ENCODE measurements around the gene ZSCAN10. TPM values are rescaled to one million over a fixed set of nuclear protein-coding genes. Genes with fewer than 3 reads are reported as not detected.
A peak's percentile ranks its signal among the peaks of the same experiment; 100 is the strongest.
"Not testable (repeated sequence)": the region's sequence is repeated elsewhere in the genome, so short reads cannot be mapped to it uniquely, and the experiment has no call there.

The ZSCAN10 gene
- total and polyA plus RNA-seq, 9 of the 15 experiments (the other 6 are each of a cell fraction or from before 2014, with no cell fraction given) = 0.22 TPM; not detected in 8

DNA sequence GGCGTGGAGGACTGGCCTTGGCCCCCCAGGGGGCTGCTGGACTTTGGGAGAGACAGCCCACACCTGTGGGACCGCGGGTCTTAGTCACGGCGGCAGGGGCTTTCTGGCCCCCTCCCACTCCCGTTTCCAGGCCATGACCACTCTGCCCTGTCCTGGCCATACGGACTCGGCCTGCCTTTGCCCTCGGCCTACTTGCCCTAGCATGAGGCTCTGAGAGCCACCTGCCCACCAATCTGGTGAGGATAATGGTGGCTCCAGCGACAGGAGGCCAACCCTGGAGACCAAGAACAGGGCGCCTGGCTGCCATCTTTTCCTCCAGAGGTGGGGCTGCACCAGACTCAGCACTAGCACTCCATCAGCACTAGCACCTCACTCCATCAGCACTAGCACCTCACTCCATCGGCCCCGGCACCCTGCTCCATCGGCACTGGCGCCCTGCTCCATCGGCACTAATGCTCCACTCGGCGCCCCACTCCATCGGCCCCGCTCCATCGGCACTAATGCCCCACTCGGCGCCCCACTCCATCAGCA lies 42.8 kb upstream of the ZSCAN10 start:
- no peak for ATAC-seq
- 92% methylated on average over 10 of the region's 23 CpGs for WGBS (ENCODE audit: insufficient coverage, low coverage, missing lambda C conversion rate)
- Histone ChIP-seq H3K79me2 (ENCODE audit: control insufficient read depth, insufficient read depth, low read length) (no peaks in the 10 kb centered on the region), H2AFZ (ENCODE audit: low read depth, low read length) (no peak overlapping the region), H3K9me3 (replicated peaks; ENCODE audit: control insufficient read depth, insufficient read depth, low read depth, low read length) (no peaks in the 10 kb centered on the region), H3K4me1 (replicated peaks in 1 of 2; ENCODE audit: control insufficient read depth in 2 of 2, insufficient read depth in 2 of 2, low read length in 2 of 2) (peaks cover 0 to 54% of the 10 kb centered on the region in 2 experiments; a peak in 2 of 5 replicates), H4K20me1 (replicated peaks; ENCODE audit: control insufficient read depth, insufficient read depth, low read length) (no peaks in the 10 kb centered on the region), H3K27ac (ENCODE audit: extremely low read depth, low read depth, low read length) (no peak overlapping the region), H3K27me3 (ENCODE audit: control insufficient read depth in 2 of 2, insufficient read depth in 2 of 2, low read length in 2 of 2) (no peaks in the 10 kb centered on the region), H3K9me1 (ENCODE audit: control insufficient read depth, insufficient read depth, low read length) (no peaks in the 10 kb centered on the region), H3K9ac (ENCODE audit: insufficient read depth in 1 of 2, low read depth in 2 of 2, low read length in 2 of 2) (no peak overlapping the region), H3K4me3 (no peak overlapping the region), H3K4me2 (ENCODE audit: insufficient read depth, low read length) (no peak overlapping the region), H3K36me3 (ENCODE audit: control insufficient read depth, insufficient read depth, low read length) (peaks cover 21% of the 10 kb centered on the region; the same call in 1 of the 3 replicates)
- BruUV-seq (replicated peaks) = no TSS peak
- DNase-seq (ENCODE audit: extremely low read depth in 1 of 4, low spot score in 3 of 4) = no peak
- POLR2A ChIA-PET = no interaction called here
- CTCF ChIA-PET (ENCODE audit: low intra/inter-chr PET ratio) = no interaction called here
- intact Hi-C loops (cut with micrococcal nuclease) = no loop called here
- FAIRE-seq = no peak
- in situ Hi-C loops (cut with MboI) = no loop called here
- TF ChIP-seq ASH1L (IDR thresholded peaks at IDR 0.05; ENCODE audit: borderline replicate concordance, low read depth, partially characterized antibody) = no peak
- TF ChIP-seq EP300 (IDR thresholded peaks at IDR 0.05; ENCODE audit: low read length) = no peak
- TF ChIP-seq POLR2G (IDR thresholded peaks at IDR 0.05; ENCODE audit: low read depth, low read length) = peak; percentile 16

DNA sequence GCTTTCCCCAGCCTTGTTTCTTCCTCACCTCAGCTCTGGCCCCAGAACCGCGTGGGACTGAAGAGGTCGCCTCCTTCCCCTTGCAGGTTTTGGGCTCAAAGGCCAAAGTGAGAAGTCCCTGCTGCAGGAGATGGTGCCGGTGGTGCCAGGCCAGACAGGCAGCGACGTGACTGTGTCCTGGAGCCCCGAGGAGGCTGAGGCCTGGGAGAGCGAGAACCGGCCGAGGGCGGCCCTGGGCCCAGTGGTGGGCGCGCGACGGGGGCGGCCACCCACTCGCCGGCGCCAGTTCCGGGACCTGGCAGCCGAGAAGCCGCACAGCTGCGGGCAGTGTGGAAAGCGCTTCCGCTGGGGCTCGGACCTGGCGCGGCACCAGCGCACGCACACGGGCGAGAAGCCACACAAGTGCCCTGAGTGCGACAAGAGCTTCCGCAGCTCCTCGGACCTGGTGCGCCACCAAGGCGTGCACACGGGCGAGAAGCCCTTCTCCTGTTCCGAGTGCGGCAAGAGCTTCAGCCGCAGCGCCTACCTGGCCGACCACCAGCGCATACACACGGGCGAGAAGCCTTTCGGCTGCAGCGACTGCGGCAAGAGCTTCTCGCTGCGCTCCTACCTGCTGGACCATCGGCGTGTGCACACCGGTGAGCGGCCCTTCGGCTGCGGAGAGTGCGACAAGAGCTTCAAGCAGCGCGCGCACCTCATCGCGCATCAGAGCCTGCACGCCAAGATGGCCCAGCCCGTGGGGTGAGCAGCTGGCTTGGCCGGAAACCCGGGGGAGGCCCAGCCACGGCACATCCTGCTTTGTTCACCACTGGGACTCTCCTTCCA lies 41.7 kb upstream of the ZSCAN10 start:
- DNase-seq (ENCODE audit: extremely low read depth in 1 of 4, low spot score in 3 of 4) = no peak
- 0 out of 2 replicates have a peak, but pooled peaks have one; percentile 14 for TF ChIP-seq RBFOX2 (IDR thresholded peaks at IDR 0.05; ENCODE audit: low read depth, low read length)
- no peak for TF ChIP-seq SNRNP70 (optimal IDR thresholded peaks at IDR 0.05; ENCODE audit: low read depth, low read length)
- no peaks in the 10 kb centered on the region for H4K20me1 ChIP-seq (replicated peaks; ENCODE audit: control insufficient read depth, insufficient read depth, low read length)
- in situ Hi-C loops (cut with MboI) (no loop called here), intact Hi-C loops (cut with micrococcal nuclease) (no loop called here)
- WGBS (ENCODE audit: insufficient coverage, low coverage, missing lambda C conversion rate) = 86% methylated on average over 38 of the region's 69 CpGs
- no peak for ATAC-seq
- FAIRE-seq = no peak
- peaks cover 21% of the 10 kb centered on the region; the same call in 1 of the 3 replicates for H3K36me3 ChIP-seq (ENCODE audit: control insufficient read depth, insufficient read depth, low read length)
- no TSS peak for BruUV-seq (replicated peaks)
- no peaks in the 10 kb centered on the region for H3K9me3 ChIP-seq (replicated peaks; ENCODE audit: control insufficient read depth, insufficient read depth, low read depth, low read length)
- peaks cover 4% of the 10 kb centered on the region for H3K79me2 ChIP-seq (ENCODE audit: control insufficient read depth, insufficient read depth, low read length)
- H3K27ac ChIP-seq (ENCODE audit: extremely low read depth, low read depth, low read length) = no peak overlapping the region
- no peak overlapping the region for H3K9ac ChIP-seq (ENCODE audit: insufficient read depth in 1 of 2, low read depth in 2 of 2, low read length in 2 of 2)
- H3K27me3 ChIP-seq (ENCODE audit: control insufficient read depth in 2 of 2, insufficient read depth in 2 of 2, low read length in 2 of 2) = no peaks in the 10 kb centered on the region
- H3K4me2 ChIP-seq (ENCODE audit: insufficient read depth, low read length) = no peak overlapping the region
- H3K9me1 ChIP-seq (ENCODE audit: control insufficient read depth, insufficient read depth, low read length) = no peaks in the 10 kb centered on the region
- peaks cover 0 to 54% of the 10 kb centered on the region in 2 experiments; a peak in 2 of 5 replicates for H3K4me1 ChIP-seq (replicated peaks in 1 of 2; ENCODE audit: control insufficient read depth in 2 of 2, insufficient read depth in 2 of 2, low read length in 2 of 2)
- POLR2A ChIA-PET = interaction anchor here (0.6 to 2.6 kb wide), 3 partner anchors 9 to 713 kb away, joined by 3 to 17 read pairs (median 7); no protein-coding TSS in a partner anchor
- no peak overlapping the region for H2AFZ ChIP-seq (ENCODE audit: low read depth, low read length)
- CTCF ChIA-PET (ENCODE audit: low intra/inter-chr PET ratio) = no interaction called here
- no peak overlapping the region for H3K4me3 ChIP-seq

GRCh38 chr16:3139561-3139960 lies 40.5 kb upstream of the ZSCAN10 start:
- ATAC-seq; H3K4me2 ChIP-seq (ENCODE audit: insufficient read depth, low read length); CTCF ChIA-PET (ENCODE audit: low intra/inter-chr PET ratio); H3K27ac ChIP-seq (ENCODE audit: extremely low read depth, low read depth, low read length); H4K20me1 ChIP-seq (replicated peaks; ENCODE audit: control insufficient read depth, insufficient read depth, low read length); H3K27me3 ChIP-seq (ENCODE audit: control insufficient read depth in 2 of 2, insufficient read depth in 2 of 2, low read length in 2 of 2); H3K9me1 ChIP-seq (ENCODE audit: control insufficient read depth, insufficient read depth, low read length); H3K4me3 ChIP-seq; FAIRE-seq; BruUV-seq (replicated peaks); H2AFZ ChIP-seq (ENCODE audit: low read depth, low read length); intact Hi-C loops (cut with micrococcal nuclease); in situ Hi-C loops (cut with MboI); H3K9me3 ChIP-seq (replicated peaks; ENCODE audit: control insufficient read depth, insufficient read depth, low read depth, low read length); DNase-seq (ENCODE audit: extremely low read depth in 1 of 4, low spot score in 3 of 4): not testable (repeated sequence)
- WGBS (ENCODE audit: insufficient coverage, low coverage, missing lambda C conversion rate) = 80% methylated on average over 7 of the region's 9 CpGs
- H3K36me3 ChIP-seq (ENCODE audit: control insufficient read depth, insufficient read depth, low read length) = peaks cover 21% of the 10 kb centered on the region; the same call in 1 of the 3 replicates
- peaks cover 0 to 46% of the 10 kb centered on the region in 2 experiments; a peak in 2 of 5 replicates for H3K4me1 ChIP-seq (replicated peaks in 1 of 2; ENCODE audit: control insufficient read depth in 2 of 2, insufficient read depth in 2 of 2, low read length in 2 of 2)
- H3K9ac ChIP-seq (ENCODE audit: insufficient read depth in 1 of 2, low read depth in 2 of 2, low read length in 2 of 2) = peak overlapping the region in 1 of 2 experiments; percentile 1; a peak in 1 of 4 replicates
- peaks cover 14% of the 10 kb centered on the region for H3K79me2 ChIP-seq (ENCODE audit: control insufficient read depth, insufficient read depth, low read length)
- POLR2A ChIA-PET = interaction anchor here (2.1 to 2.6 kb wide), 2 partner anchors 10 kb away, joined by 7 to 17 read pairs; no protein-coding TSS in a partner anchor
